ENCODE data around the gene ZNF467.

GRCh38 chr7:149727053-149727898 lies 46.1 kb downstream of the ZNF467 start:
- TF ChIP-seq POLR2AphosphoS5 (IDR thresholded peaks at IDR 0.05) (no peak), CTCF (IDR thresholded peaks at IDR 0.05) (no peak)
